Activated T-cell treated with anti-CD3 and anti-CD28 coated beads, Interleukin-2, amount 50 U/mL, for 72 hours (primary cell): ENCODE measurements around the gene NEDD9. TPM values are rescaled to one million over a fixed set of nuclear protein-coding genes. Genes with fewer than 3 reads are reported as not detected.

Experiments used
- ATAC-seq, 2 donors: fragments of 150-1000 bp; cut with Tn5 transposase; replicated peaks in 1 of 2; 2 replicates each; pipeline ENCODE4 v1.10.0; 2021; ENCODE audit warnings: moderate library complexity in 2 of 2, mild to moderate bottlenecking in 1 of 2
- DNase-seq, 2 donors: peaks; one replicate each; pipeline ENCODE4 v3.0.0; 2021 to 2022; ENCODE audit warnings: mixed read lengths in 1 of 2
- H3K27ac Mint-ChIP-seq: one replicate; pipeline ENCODE4 v1.8.0; 2022; ENCODE audit warnings: mild to moderate bottlenecking, moderate library complexity, mixed read lengths
- H3K27me3 Mint-ChIP-seq: one replicate; pipeline ENCODE4 v1.8.0; 2022; ENCODE audit warnings: low read depth, mixed read lengths
- H3K36me3 Mint-ChIP-seq, 2 donors: one replicate each; pipeline ENCODE4 v1.8.0; 2022; ENCODE audit warnings: mixed read lengths in 2 of 2, mild to moderate bottlenecking in 1 of 2; ENCODE audit not compliant: insufficient read depth in 2 of 2
- H3K4me1 Mint-ChIP-seq: one replicate; pipeline ENCODE4 v1.8.0; 2022; ENCODE audit warnings: low read depth, mixed read lengths
- H3K4me3 Mint-ChIP-seq, 2 donors: one replicate each; pipeline ENCODE4 v1.8.0; 2022; ENCODE audit warnings: mild to moderate bottlenecking in 2 of 2, mixed read lengths in 2 of 2, moderate library complexity in 2 of 2
- H3K9me3 Mint-ChIP-seq, 2 donors: one replicate each; pipeline ENCODE4 v1.8.0; 2022; ENCODE audit warnings: mixed read lengths in 2 of 2
- total RNA-seq, 2 donors: library from RNA; stranded (reverse); gene quantifications; one replicate each; pipeline ENCODE4 v1.2.3, GENCODE V29; 2022

NEDD9 gene
- total RNA-seq, 2 donors from 2014 or later: 20.8 to 36.4 TPM

DNA sequence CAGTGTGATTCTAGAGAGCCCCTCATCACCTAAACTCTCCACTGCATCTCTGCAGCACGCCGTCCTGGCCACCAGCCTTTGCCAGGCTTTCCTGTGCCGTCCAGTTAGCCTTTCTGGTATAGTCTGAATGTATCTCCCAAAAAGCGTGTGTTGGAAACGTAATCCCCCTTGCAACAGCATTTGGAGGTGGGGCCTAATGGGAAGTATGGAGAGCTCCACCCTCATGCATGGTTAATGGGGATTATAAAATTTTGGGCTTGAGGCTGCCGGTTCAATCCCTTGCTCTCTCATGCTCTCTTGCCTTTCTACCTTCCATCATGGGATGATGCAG, 53.4 kb downstream of the NEDD9 start:
- no peaks in the 10 kb centered on the region for H3K27me3 Mint-ChIP-seq
- no peak overlapping the region for H3K27ac Mint-ChIP-seq
- no peak for ATAC-seq
- no peak for DNase-seq
- no peak overlapping the region for H3K4me3 Mint-ChIP-seq
- H3K9me3 Mint-ChIP-seq: peaks cover 0 to 2% of the 10 kb centered on the region in 2 donors
- peaks cover 5 to 12% of the 10 kb centered on the region in 2 donors for H3K36me3 Mint-ChIP-seq
- no peaks in the 10 kb centered on the region for H3K4me1 Mint-ChIP-seq

DNA sequence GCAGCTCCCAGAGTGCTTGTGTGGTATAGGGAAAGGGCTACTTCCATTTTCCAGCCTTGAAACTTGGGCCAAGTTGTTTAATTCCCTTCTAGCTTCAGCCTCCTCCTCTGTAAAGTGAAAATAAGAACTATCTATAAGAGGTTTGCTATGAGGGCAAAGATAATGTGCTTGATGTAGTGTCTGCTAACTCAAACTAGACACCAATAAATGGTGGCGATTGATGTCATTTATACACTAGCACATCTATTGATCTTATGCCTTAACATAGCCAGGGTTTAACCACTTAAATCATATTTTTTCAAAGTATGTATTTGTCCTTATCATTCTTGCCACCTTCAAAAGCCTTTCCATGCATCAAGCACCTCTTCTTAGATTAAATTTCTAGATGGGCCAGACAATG, 55.2 kb downstream of the NEDD9 start:
- Mint-ChIP-seq H3K9me3 (no peaks in the 10 kb centered on the region), H3K27ac (no peak overlapping the region), H3K36me3 (peaks cover 0 to under 1% of the 10 kb centered on the region in 2 donors), H3K27me3 (no peaks in the 10 kb centered on the region), H3K4me3 (no peak overlapping the region), H3K4me1 (peaks cover 7% of the 10 kb centered on the region)
- ATAC-seq (peak; percentile 58 to 62), DNase-seq (no peak)

DNA sequence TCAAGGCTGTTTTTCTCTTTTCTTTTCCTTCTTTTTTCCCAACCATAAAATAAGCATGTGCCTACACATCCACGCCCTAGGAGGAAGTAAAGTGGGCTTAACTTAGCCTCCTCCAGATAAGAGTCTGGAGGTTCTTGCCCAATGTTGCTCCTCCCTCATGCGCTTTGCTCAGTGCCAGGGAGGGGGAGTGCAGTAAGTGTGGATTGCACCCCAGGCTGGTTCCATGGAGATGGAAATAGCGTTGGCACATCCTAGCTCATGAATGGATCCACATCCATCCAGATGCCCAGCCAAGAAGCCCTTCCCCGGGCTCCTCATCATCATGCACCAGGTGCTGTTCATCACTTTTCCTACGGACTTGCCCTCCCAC, 58.2 kb downstream of the NEDD9 start:
- DNase-seq (no peak), ATAC-seq (no peak)
- no peaks in the 10 kb centered on the region for H3K36me3 Mint-ChIP-seq
- no peak overlapping the region for H3K27ac Mint-ChIP-seq
- H3K4me3 Mint-ChIP-seq: no peak overlapping the region
- peaks cover 20% of the 10 kb centered on the region for H3K4me1 Mint-ChIP-seq
- H3K9me3 Mint-ChIP-seq: no peaks in the 10 kb centered on the region
- no peaks in the 10 kb centered on the region for H3K27me3 Mint-ChIP-seq

DNA sequence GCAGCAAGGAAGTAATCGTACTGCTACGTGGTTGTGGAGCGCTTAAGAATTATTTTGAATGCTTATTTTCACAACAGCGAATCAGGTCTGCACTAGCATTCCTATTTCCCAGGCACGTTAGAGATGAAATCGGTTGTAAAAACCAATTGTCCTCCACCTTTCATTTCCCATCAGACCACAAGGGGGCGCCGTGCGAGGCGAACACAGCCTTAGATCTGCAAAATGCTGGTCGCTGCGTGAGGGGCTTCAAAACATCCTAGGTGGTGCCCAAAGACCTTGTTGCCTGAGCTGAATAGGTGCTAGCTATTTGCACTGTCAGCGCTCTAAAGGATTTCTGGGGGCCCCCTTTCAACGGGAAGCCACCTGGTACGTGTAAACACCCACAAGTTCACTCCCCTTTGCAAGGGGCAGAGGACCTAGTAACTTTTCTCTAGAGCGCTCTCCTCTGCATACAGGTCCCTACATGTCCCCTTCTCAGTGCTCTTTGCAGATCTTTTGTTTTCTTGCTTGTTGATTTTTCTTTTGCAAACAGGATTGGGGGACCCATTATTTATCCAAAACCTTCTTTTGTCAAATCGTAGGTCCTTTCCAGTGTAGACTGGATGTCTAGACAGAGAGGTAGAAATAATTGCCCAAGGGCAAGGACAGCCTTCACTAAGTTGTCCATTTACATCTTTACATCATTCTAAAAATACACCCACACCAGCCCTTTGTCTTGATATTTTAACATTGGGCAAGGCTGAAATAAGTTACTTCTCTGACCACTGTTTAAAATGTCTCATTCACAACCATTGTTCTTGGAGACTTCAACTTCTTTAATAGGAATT, 59.8 kb downstream of the NEDD9 start:
- peak; percentile 75 to 81 for DNase-seq
- peak; percentile 72 for ATAC-seq
- H3K36me3 Mint-ChIP-seq: no peaks in the 10 kb centered on the region
- no peaks in the 10 kb centered on the region for H3K27me3 Mint-ChIP-seq
- no peak overlapping the region for H3K27ac Mint-ChIP-seq
- peak overlapping the region; percentile 25 to 56 for H3K4me3 Mint-ChIP-seq
- H3K4me1 Mint-ChIP-seq: peaks cover 26% of the 10 kb centered on the region
- H3K9me3 Mint-ChIP-seq: no peaks in the 10 kb centered on the region

DNA sequence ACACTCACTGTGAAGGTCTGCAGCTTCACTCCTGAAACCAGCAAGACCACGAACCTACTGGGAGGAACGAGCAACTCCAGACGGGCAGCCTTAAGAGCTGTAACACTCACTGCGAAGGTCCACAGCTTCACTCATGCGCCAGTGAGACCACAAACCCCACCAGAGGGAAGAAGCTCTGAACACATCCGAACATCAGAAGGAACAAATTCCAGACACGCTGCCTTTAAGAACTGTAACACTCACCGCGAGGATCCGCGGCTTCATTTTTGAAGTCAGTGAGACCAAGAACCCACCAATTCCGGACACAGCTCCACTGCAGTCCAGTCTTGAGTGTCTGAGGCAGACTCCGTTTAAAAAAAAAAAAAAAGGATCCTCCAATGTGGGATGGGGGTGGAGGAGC, 60.5 kb downstream of the NEDD9 start:
- H3K27ac Mint-ChIP-seq: no peak overlapping the region

DNA sequence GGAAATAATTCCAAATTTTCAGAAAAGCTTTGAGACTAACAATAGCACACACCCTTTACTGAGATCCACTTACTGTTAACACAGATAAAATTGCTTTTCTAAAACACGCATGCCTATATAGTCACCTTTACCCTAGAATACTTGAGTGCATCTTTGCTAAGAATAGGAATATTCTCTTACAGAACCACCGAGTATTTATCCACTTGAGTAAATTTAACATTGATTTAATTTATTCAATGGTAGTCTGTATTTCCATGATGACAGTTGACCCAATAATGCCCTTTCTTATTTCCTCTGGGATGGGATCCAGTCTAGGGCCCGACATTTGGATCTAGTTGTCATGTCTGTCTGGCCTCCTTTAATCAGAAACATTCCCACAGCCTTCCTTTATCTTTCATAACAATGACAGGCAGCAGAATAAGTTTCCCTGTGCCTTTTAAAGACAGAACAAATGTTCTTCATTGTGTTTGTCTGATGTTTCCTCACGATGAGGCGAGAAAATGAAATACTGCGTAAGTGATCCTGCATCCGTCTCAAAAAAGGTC, 64.3 kb downstream of the NEDD9 start:
- Mint-ChIP-seq H3K9me3 (no peaks in the 10 kb centered on the region), H3K27ac (no peak overlapping the region), H3K36me3 (no peaks in the 10 kb centered on the region), H3K4me1 (peaks cover 51% of the 10 kb centered on the region), H3K4me3 (no peak overlapping the region), H3K27me3 (no peaks in the 10 kb centered on the region)
- no peak for DNase-seq
- ATAC-seq: no peak

More for the DNA sequence above, 60.5 kb downstream of the NEDD9 start:
- no peak for DNase-seq
- Mint-ChIP-seq H3K27me3 (no peaks in the 10 kb centered on the region), H3K9me3 (no peaks in the 10 kb centered on the region), H3K4me3 (no peak overlapping the region), H3K4me1 (peaks cover 26% of the 10 kb centered on the region), H3K36me3 (no peaks in the 10 kb centered on the region)
- ATAC-seq: peak in 1 of 2 donors; percentile 10

DNA sequence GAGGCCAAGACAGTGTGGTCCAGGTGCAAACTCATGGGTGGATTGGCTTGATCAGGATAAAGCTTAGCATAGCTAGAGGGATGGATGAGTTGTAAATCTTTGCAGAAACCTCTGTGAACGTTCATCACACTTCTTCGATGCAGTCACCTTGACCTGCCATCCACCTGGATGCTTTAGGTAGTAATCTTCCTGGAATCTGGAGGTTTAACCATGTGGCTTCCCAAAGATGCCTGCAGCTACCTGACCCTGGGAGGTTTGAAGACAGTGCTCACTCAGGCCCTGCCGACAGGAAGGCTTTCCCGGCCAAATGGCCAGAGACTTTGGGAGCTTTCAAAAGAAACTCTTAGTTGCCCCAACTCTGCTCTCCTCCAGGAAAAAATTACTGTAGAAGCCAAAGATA, 65.5 kb downstream of the NEDD9 start:
- Mint-ChIP-seq H3K27ac (no peak overlapping the region), H3K4me3 (no peak overlapping the region), H3K36me3 (no peaks in the 10 kb centered on the region), H3K27me3 (no peaks in the 10 kb centered on the region), H3K9me3 (no peaks in the 10 kb centered on the region), H3K4me1 (peaks cover 42% of the 10 kb centered on the region)
- DNase-seq (no peak), ATAC-seq (no peak)

DNA sequence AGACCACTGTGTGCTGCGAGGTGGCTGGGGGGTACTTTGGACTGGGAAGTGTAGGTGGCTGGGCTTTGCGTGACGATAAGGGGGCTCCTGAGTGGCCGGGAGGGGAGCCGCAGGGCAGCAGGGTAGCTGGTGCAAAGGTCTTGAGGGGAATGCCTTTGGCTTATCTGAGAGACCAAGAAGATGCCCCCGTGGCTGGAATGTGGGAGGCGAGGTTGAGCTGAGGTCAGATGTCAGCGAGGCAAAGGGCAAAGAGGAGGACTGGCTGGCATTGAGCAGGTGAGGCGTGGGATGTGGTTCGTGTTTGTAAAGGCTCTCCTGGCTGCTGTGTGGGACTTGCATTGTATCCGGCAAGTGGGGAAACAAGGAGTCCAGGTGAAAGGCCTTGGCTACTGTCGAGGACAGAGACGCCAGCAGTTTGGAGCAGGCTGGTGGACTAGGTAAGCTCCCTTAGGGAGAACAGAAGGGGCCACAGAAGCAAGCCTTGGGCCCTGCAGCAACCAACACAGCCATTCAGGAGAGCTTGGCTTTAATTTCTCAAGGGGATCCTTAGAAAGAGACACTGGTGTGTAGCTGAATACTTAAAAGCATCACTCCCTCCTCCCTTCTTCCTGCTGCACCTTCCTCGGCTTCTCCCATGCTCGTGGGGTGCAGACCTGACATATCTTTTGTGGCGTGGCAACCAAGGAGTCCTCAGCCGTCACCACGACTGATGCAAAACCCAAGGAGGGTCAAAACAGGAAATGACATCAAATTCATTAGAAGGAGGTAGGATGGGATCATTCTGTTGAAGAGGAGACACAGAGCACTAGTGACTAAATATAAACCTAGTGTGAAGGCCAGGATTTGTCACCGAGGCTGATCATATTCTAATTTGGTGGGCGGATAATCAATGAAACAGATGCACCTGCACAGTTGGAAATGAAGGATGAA, 67.5 kb downstream of the NEDD9 start:
- H3K4me1 Mint-ChIP-seq: peaks cover 39% of the 10 kb centered on the region
- peak; percentile 37 to 60 for ATAC-seq
- peak overlapping the region; percentile 48 for H3K27ac Mint-ChIP-seq
- H3K9me3 Mint-ChIP-seq: no peaks in the 10 kb centered on the region
- no peaks in the 10 kb centered on the region for H3K27me3 Mint-ChIP-seq
- H3K36me3 Mint-ChIP-seq: no peaks in the 10 kb centered on the region
- H3K4me3 Mint-ChIP-seq: no peak overlapping the region
- DNase-seq: no peak

DNA sequence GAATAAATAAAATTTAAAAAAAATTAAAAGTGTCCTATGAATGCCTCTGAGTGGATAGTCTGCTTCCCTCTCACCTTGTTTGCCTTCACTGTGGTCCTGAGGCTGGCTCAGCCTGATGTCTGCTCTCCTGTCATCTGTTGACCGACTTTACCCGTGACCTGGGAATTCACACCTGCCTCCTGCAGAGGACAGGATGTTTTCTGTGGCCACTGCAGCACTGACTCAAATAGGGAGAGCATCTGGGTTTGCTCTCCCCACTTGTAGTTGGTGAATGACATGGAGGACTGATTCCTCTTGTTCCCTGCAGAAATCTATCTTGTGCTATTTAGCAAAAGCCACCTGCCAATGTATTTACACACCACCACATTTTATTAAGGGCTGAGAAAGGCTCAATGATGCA, 68.5 kb downstream of the NEDD9 start:
- Mint-ChIP-seq H3K4me1 (peaks cover 28% of the 10 kb centered on the region), H3K4me3 (no peak overlapping the region), H3K9me3 (no peaks in the 10 kb centered on the region), H3K27me3 (no peaks in the 10 kb centered on the region), H3K36me3 (no peaks in the 10 kb centered on the region), H3K27ac (no peak overlapping the region)
- peak; percentile 81 to 89 for ATAC-seq
- peak; percentile 37 to 41 for DNase-seq

DNA sequence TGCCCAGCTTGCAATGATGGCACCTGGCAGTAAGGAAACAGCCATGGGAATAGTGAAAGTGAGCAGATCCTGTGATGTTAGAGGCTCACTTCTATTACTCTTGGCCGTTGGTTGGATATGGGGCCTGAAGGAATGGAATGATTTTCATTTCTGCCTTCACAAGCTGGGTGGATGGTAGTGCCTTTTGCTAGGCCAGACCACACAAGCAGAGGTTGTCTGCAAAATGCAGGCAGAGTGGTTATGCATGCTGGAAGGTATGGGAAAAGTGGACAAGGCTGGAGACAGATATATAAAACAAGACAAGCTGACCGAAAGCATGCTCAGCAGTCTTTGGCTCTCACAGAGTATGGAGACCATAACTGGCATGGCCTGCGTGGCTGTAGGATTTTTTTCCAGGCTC, 70.2 kb downstream of the NEDD9 start:
- no peaks in the 10 kb centered on the region for H3K27me3 Mint-ChIP-seq
- peaks cover 26% of the 10 kb centered on the region for H3K4me1 Mint-ChIP-seq
- no peak for ATAC-seq
- no peaks in the 10 kb centered on the region for H3K36me3 Mint-ChIP-seq
- no peak for DNase-seq
- no peak overlapping the region for H3K27ac Mint-ChIP-seq
- H3K4me3 Mint-ChIP-seq: no peak overlapping the region
- H3K9me3 Mint-ChIP-seq: no peaks in the 10 kb centered on the region

DNA sequence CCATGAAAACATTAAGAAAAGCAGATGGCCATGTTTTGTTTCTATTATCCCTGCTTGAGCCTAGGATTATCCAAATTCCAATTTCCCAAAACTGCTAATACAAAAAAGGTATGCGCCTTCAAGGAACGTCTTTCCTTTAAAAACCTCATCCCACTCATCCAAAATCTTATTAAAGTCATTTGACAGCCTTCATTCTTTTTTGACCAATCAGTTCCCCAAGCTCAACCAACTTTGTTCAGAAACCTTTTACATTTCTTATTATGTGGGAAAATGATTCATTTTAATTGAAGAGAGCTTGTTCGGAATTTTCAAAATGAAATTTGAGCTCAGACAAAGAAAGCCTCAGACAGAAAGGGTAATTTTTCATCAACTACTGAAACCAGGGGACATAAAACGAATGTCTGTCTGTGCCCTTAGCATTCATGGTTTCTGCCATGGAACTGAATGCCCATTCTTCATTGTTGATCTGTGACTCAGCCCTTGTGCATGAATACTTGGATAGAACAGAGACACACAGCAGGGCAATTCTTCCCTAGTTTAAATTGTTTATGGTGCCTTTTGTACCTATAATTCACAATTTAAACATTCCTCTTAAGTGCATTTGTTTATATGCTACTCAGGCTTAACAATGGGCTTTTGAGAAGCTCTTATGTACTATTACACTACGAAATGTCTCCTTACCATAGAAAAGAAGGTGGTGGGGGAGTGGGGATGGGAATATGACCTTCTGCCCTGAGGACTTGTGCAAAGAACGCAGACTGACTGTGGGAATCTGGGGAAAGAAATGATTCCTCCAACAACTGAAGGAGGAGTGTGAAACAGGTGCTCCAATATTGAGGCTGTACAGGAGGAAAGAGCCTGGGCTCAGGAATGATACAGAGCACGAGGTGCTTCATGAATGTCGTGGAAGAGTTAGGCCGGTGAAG, 71.2 kb downstream of the NEDD9 start:
- peaks cover 0 to under 1% of the 10 kb centered on the region in 2 donors for H3K36me3 Mint-ChIP-seq
- no peak overlapping the region for H3K27ac Mint-ChIP-seq

DNA sequence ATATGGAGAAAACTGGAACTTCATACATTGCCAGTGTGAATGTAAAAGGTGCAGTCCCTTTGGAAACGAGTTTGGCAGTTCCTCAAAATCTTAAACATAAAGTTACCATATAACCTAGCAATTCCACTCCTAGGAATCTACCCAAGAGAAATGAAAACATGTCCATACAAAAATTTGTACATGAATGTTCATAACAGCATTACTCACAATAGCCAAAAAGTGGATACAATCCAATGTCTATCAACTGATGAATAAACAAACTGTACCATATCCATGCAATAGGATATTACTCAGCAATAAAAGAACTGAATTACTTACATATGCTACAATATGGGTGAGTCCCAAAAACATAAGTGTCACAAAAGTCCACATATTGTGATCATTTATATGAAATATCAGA, 72.3 kb downstream of the NEDD9 start:
- Mint-ChIP-seq H3K9me3 (peaks cover 0 to 2% of the 10 kb centered on the region in 2 donors), H3K4me1 (peaks cover 17% of the 10 kb centered on the region), H3K36me3 (peaks cover 0 to 2% of the 10 kb centered on the region in 2 donors), H3K4me3 (no peak overlapping the region), H3K27me3 (no peaks in the 10 kb centered on the region), H3K27ac (no peak overlapping the region)
- ATAC-seq: no peak
- DNase-seq: no peak

More for the DNA sequence above, 71.2 kb downstream of the NEDD9 start:
- Mint-ChIP-seq H3K4me3 (no peak overlapping the region), H3K4me1 (peaks cover 26% of the 10 kb centered on the region), H3K9me3 (no peaks in the 10 kb centered on the region), H3K27me3 (no peaks in the 10 kb centered on the region)
- DNase-seq (no peak), ATAC-seq (no peak)
